ENCODE measurements around the gene GALNT17.

- TF ChIP-seq POLR2A (IDR thresholded peaks at IDR 0.05; ENCODE audit: low read length) (no peak), GATA1 (IDR thresholded peaks at IDR 0.05; ENCODE audit: low read depth, low read length) (no peak)
Measured at GRCh38 chr7:71210220-71210619, 78.3 kb downstream of the GALNT17 start.

Data from erythroblast (primary cell).